PC-3 (cell line): Measurements from ENCODE around the gene CTAG1B.
"Not testable (repeated sequence)": the region's sequence is repeated elsewhere in the genome, so short reads cannot be mapped to it uniquely, and the experiment has no call there.

ENCODE experiments used
- CTCF ChIP-seq: fragments of 300-600 bp; sonication (generic); conservative IDR thresholded peaks from 2 replicates; pipeline ENCODE4 v1.5.1; 2017; ENCODE audit warnings: antibody characterized with exemption, low read depth, mild to moderate bottlenecking, low read length
- EZH2 ChIP-seq: fragments of 300-600 bp; sonication (generic); IDR thresholded peaks from one replicate; pipeline ENCODE4 v1.6.1; 2017; ENCODE audit warnings: antibody characterized with exemption, mild to moderate bottlenecking, low read length; ENCODE audit not compliant: unreplicated experiment
- EZH2phosphoT487 ChIP-seq: fragments of 300-600 bp; sonication (generic); IDR thresholded peaks from 2 replicates; pipeline ENCODE4 v1.6.1; 2018; ENCODE audit warnings: mild to moderate bottlenecking, antibody characterized with exemption, low read length, borderline replicate concordance

- not testable (repeated sequence) for TF ChIP-seq CTCF, EZH2, EZH2phosphoT487
Observed at GRCh38 chrX:154611146-154611545, 7.9 kb downstream of the CTAG1B start.
